SK-N-SH (cell line): ENCODE measurements around the gene E2F4. TPM values are rescaled to one million over a fixed set of nuclear protein-coding genes. Genes with fewer than 3 reads are reported as not detected.

ENCODE experiments used
- CTCF ChIA-PET: fragments of 300-600, 350-600 bp; formaldehyde crosslinking; extraction: SDS; loops from one replicate; lab custom pipeline; 2021; lab: Yijun Ruan, JAX
- POLR2A ChIA-PET: fragments of 350-600 bp; sonication (Branson Sonifier 250); formaldehyde crosslinking; extraction: SDS; loops from one replicate; lab custom pipeline; 2020; ENCODE audit warnings: antibody characterized with exemption, inconsistent platforms; lab: Yijun Ruan, JAX
- DNase-seq: peaks from one replicate; pipeline ENCODE4 v3.0.0; 2012
- H2AFZ ChIP-seq: fragments of 200-600 bp; sonication (generic); 2 replicates; pipeline ENCODE4 v1.8.1; 2016; ENCODE audit warnings: antibody characterized with exemption, mild to moderate bottlenecking, low read depth
- H3F3A ChIP-seq: fragments of 200-600 bp; sonication (generic); replicated peaks from 2 replicates; pipeline ENCODE3; 2016; ENCODE audit warnings: antibody characterized with exemption, mild to moderate bottlenecking; ENCODE audit not compliant: insufficient read depth
- H3K27ac ChIP-seq, 2 experiments: fragments of 200-500 bp in 1 of 2; fragments of 200-600 bp in 1 of 2; sonication (Bioruptor generic) in 1 of 2; sonication (generic), shearing (Covaris generic) in 1 of 2; 2 replicates each; pipeline versions ENCODE4 v1.5.1 to v1.6.1; 2014 to 2016; ENCODE audit warnings: low read depth in 2 of 2, inconsistent platforms in 1 of 2, low read length in 1 of 2, mild to moderate bottlenecking in 1 of 2, mixed read lengths in 1 of 2
- H3K27me3 ChIP-seq: fragments of 200-600 bp; sonication (generic), shearing (Covaris generic); 2 replicates; pipeline ENCODE4 v1.6.1; 2016; ENCODE audit warnings: mixed run types; ENCODE audit not compliant: insufficient read depth
- H3K36me3 ChIP-seq, 2 experiments: fragments of 200-500 bp in 1 of 2; fragments of 200-600 bp in 1 of 2; sonication (Bioruptor generic) in 1 of 2; sonication (generic) in 1 of 2; replicated peaks in 1 of 2; 2 replicates each; pipeline versions ENCODE3 to v1.5.1; 2014 to 2016; ENCODE audit warnings: low read length in 1 of 2, mild to moderate bottlenecking in 1 of 2; ENCODE audit not compliant: insufficient read depth in 2 of 2, control insufficient read depth in 1 of 2
- H3K4me1 ChIP-seq, 2 experiments: fragments of 200-500 bp in 1 of 2; fragments of 200-600 bp in 1 of 2; sonication (Bioruptor generic) in 1 of 2; sonication (generic), shearing (Covaris generic) in 1 of 2; 2 replicates each; pipeline versions ENCODE4 v1.5.1 to v1.6.1; 2014 to 2016; ENCODE audit warnings: low read depth in 1 of 2, low read length in 1 of 2, mixed run types in 1 of 2; ENCODE audit not compliant: insufficient read depth in 2 of 2, control insufficient read depth in 1 of 2
- H3K4me2 ChIP-seq: fragments of 200-600 bp; sonication (generic), shearing (Covaris generic); 2 replicates; pipeline ENCODE4 v1.6.1; 2017; ENCODE audit warnings: mixed run types
- H3K4me3 ChIP-seq, 2 experiments: fragments of 200-500 bp in 1 of 2; fragments of 200-600 bp in 1 of 2; sonication (Bioruptor generic) in 1 of 2; sonication (generic), shearing (Covaris generic) in 1 of 2; 2 replicates each; pipeline versions ENCODE4 v1.5.1 to v1.8.1; 2014 to 2016; ENCODE audit warnings: low read depth in 2 of 2, inconsistent platforms in 1 of 2, low read length in 1 of 2, mild to moderate bottlenecking in 1 of 2, mixed read lengths in 1 of 2, moderate library complexity in 1 of 2
- H3K79me2 ChIP-seq: fragments of 200-600 bp; sonication (generic); 2 replicates; pipeline ENCODE4 v1.8.1; 2017; ENCODE audit warnings: mild to moderate bottlenecking; ENCODE audit not compliant: insufficient read depth
- H3K9ac ChIP-seq: fragments of 200-600 bp; sonication (generic); 2 replicates; pipeline ENCODE4 v1.6.1; 2017; ENCODE audit warnings: mixed run types
- H3K9me2 ChIP-seq: fragments of 200-600 bp; sonication (generic); 2 replicates; pipeline ENCODE4 v1.6.1; 2017; ENCODE audit warnings: mixed run types
- H3K9me3 ChIP-seq: fragments of 200-600 bp; sonication (generic); 2 replicates; pipeline ENCODE4 v1.6.1; 2017; ENCODE audit warnings: mixed run types, mild to moderate bottlenecking, moderate library complexity
- H4K20me1 ChIP-seq: fragments of 200-600 bp; sonication (generic); 2 replicates; pipeline ENCODE4 v1.6.1; 2017; ENCODE audit warnings: mild to moderate bottlenecking, mixed run types; ENCODE audit not compliant: insufficient read depth
- EZH2phosphoT487 ChIP-seq: fragments of 200-600 bp; sonication (generic); IDR thresholded peaks from 2 replicates; pipeline ENCODE4 v1.6.1; 2017; ENCODE audit warnings: low read depth, mixed run types, mild to moderate bottlenecking, antibody characterized with exemption, moderate library complexity, borderline replicate concordance
- FOSL2 ChIP-seq: IDR thresholded peaks from 2 replicates; pipeline ENCODE4 v1.4.0; 2012; ENCODE audit warnings: low read depth, mild to moderate bottlenecking, moderate library complexity, borderline replicate concordance
- FOXJ3 ChIP-seq: sonication (generic); formaldehyde crosslinking; IDR thresholded peaks from 2 replicates; pipeline ENCODE4 v1.5.1; 2020; ENCODE audit warnings: mild to moderate bottlenecking, missing genetic modification reagents
- FOXM1 ChIP-seq: IDR thresholded peaks from 2 replicates; pipeline ENCODE4 v1.4.0; 2012; ENCODE audit warnings: low read depth, mild to moderate bottlenecking
- GABPA ChIP-seq: IDR thresholded peaks from 2 replicates; pipeline ENCODE4 v1.4.0; 2012; ENCODE audit warnings: low read depth, mild to moderate bottlenecking
- JUND ChIP-seq: IDR thresholded peaks from 2 replicates; pipeline ENCODE4 v1.4.0; 2012
- MXI1 ChIP-seq: IDR thresholded peaks from 2 replicates; pipeline ENCODE4 v1.6.1; 2012; ENCODE audit warnings: mild to moderate bottlenecking, low read depth, low read length, improper control_type of control experiment
- POLR2AphosphoS5 ChIP-seq: IDR thresholded peaks from 2 replicates; pipeline ENCODE4 v1.6.1; 2012; ENCODE audit warnings: low read depth, low read length
- RCOR1 ChIP-seq: fragments of 150-350 bp; IDR thresholded peaks from 2 replicates; pipeline ENCODE4 v1.6.1; 2017; ENCODE audit warnings: antibody characterized with exemption, low read length
- RXRA ChIP-seq: IDR thresholded peaks from 2 replicates; pipeline ENCODE4 v1.4.0; 2012; ENCODE audit warnings: low read depth, mild to moderate bottlenecking, borderline replicate concordance
- SIN3A ChIP-seq: IDR thresholded peaks from 2 replicates; pipeline ENCODE4 v1.6.1; 2012; ENCODE audit warnings: low read depth, mild to moderate bottlenecking, low read length, moderate library complexity, borderline replicate concordance
- SMC3 ChIP-seq: IDR thresholded peaks from 2 replicates; pipeline ENCODE4 v1.6.1; 2012; ENCODE audit warnings: low read depth, low read length, improper control_type of control experiment
- TAF1 ChIP-seq: IDR thresholded peaks from 2 replicates; pipeline ENCODE4 v1.6.1; 2012; ENCODE audit warnings: low read depth, mild to moderate bottlenecking, low read length, moderate library complexity, borderline replicate concordance
- WGBS: methylation state at CpG from one replicate; pipeline ENCODE4 v1.1.6; 2017; ENCODE audit warnings: low lambda C conversion rate; 5-methylcytosine and 5-hydroxymethylcytosine counted together
- polyA plus RNA-seq, 3 experiments: library from polyadenylated mRNA; depleted of rRNA; stranded (reverse); fragments of >200 nt; gene quantifications; 2 replicates each; pipeline ENCODE4 v1.2.3, GENCODE V29; 2012
- TF ChIP-seq, protein P1 (sequence below): IDR thresholded peaks from 2 replicates; pipeline ENCODE4 v1.4.0; 2012; ENCODE audit warnings: low read depth, borderline replicate concordance
- TF ChIP-seq, protein P2 (sequence below): IDR thresholded peaks from 2 replicates; pipeline ENCODE4 v1.6.1; 2012; ENCODE audit warnings: mild to moderate bottlenecking, low read depth, low read length, moderate library complexity

Gene E2F4
- polyA plus RNA-seq, 1 of the 3 experiments (the other 2 are of a cell fraction) = 168 TPM

DNA sequence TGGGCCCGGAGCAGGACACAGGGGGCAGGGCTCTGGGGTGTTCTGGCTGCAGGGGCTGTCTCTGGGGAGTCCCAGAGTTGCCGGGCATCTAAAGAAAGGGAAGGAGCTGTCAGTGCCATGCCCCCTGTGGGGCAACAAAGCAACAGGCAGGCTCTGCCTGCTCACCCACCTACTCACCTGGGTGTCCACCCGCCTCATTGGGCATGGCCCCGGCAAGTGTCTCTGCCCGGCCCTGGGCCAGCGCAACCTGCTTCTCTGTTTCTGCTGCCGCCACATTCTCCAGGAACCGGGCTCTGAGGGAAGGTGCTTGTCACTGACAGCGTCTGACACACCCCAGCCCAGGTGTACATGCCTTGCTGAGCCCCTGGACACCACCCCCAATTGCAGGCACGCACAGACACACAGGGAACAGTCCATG is 42.2 kb downstream of the E2F4 start:
- Histone ChIP-seq H3K9me3 (no peaks in the 10 kb centered on the region), H3K36me3 (peaks cover 48 to 72% of the 10 kb centered on the region in 2 experiments), H3K4me3 (no peak overlapping the region), H3F3A (peaks cover 46% of the 10 kb centered on the region)
- no peak for TF ChIP-seq FOXJ3
- no peak for TF ChIP-seq FOXM1
- TF ChIP-seq, protein P1, sequence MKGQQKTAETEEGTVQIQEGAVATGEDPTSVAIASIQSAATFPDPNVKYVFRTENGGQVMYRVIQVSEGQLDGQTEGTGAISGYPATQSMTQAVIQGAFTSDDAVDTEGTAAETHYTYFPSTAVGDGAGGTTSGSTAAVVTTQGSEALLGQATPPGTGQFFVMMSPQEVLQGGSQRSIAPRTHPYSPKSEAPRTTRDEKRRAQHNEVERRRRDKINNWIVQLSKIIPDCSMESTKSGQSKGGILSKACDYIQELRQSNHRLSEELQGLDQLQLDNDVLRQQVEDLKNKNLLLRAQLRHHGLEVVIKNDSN = no peak
- TF ChIP-seq SMC3 = no peak
- TF ChIP-seq RCOR1 = no peak
- TF ChIP-seq FOSL2 = no peak
- no peak for TF ChIP-seq TAF1
- TF ChIP-seq, all 33 proteins: peak for 0
- Histone ChIP-seq H3K4me2 (no peak overlapping the region), H3K9me2 (no peaks in the 10 kb centered on the region), H4K20me1 (no peaks in the 10 kb centered on the region), H3K27ac (no peak overlapping the region), H3K27me3 (no peaks in the 10 kb centered on the region), H3K9ac (no peak overlapping the region), H2AFZ (no peak overlapping the region), H3K79me2 (peaks cover 13% of the 10 kb centered on the region), H3K4me1 (no peaks in the 10 kb centered on the region)
- 92% methylated on average over 9 of the region's 10 CpGs for WGBS
- ChIA-PET POLR2A (no interaction called here), CTCF (interaction anchor here (2.5 kb wide), 1 partner anchor 12 kb away, joined by 7 read pairs; no protein-coding TSS in a partner anchor)
- DNase-seq = no peak

GRCh38 chr16:67235816-67236562 is 44.0 kb downstream of the E2F4 start:
- 89% methylated on average over 15 of the region's 17 CpGs for WGBS

More at GRCh38 chr16:67235816-67236562, 44.0 kb downstream of the E2F4 start:
- H3K27me3 ChIP-seq = no peaks in the 10 kb centered on the region
- POLR2A ChIA-PET = interaction anchor here (1.9 kb wide), 1 partner anchor 9 kb away, joined by 9 read pairs; the partner anchor contains the start of gene TMEM208
- H2AFZ ChIP-seq = no peak overlapping the region
- H3K4me3 ChIP-seq = no peak overlapping the region
- peaks cover 3 to 12% of the 10 kb centered on the region in 2 experiments; a peak in 3 of 4 replicates for H3K4me1 ChIP-seq
- H3F3A ChIP-seq = peaks cover 45% of the 10 kb centered on the region
- H3K36me3 ChIP-seq = peaks cover 51 to 59% of the 10 kb centered on the region in 2 experiments
- DNase-seq = no peak
- H3K9me2 ChIP-seq = no peaks in the 10 kb centered on the region
- H3K9ac ChIP-seq = no peak overlapping the region
- no peak overlapping the region for H3K4me2 ChIP-seq
- TF ChIP-seq EZH2phosphoT487 = no peak
- TF ChIP-seq, protein P2, sequence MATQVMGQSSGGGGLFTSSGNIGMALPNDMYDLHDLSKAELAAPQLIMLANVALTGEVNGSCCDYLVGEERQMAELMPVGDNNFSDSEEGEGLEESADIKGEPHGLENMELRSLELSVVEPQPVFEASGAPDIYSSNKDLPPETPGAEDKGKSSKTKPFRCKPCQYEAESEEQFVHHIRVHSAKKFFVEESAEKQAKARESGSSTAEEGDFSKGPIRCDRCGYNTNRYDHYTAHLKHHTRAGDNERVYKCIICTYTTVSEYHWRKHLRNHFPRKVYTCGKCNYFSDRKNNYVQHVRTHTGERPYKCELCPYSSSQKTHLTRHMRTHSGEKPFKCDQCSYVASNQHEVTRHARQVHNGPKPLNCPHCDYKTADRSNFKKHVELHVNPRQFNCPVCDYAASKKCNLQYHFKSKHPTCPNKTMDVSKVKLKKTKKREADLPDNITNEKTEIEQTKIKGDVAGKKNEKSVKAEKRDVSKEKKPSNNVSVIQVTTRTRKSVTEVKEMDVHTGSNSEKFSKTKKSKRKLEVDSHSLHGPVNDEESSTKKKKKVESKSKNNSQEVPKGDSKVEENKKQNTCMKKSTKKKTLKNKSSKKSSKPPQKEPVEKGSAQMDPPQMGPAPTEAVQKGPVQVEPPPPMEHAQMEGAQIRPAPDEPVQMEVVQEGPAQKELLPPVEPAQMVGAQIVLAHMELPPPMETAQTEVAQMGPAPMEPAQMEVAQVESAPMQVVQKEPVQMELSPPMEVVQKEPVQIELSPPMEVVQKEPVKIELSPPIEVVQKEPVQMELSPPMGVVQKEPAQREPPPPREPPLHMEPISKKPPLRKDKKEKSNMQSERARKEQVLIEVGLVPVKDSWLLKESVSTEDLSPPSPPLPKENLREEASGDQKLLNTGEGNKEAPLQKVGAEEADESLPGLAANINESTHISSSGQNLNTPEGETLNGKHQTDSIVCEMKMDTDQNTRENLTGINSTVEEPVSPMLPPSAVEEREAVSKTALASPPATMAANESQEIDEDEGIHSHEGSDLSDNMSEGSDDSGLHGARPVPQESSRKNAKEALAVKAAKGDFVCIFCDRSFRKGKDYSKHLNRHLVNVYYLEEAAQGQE = no peak
- TF ChIP-seq MXI1 = no peak
- TF ChIP-seq JUND = no peak
- TF ChIP-seq FOSL2 = no peak
- TF ChIP-seq POLR2AphosphoS5 = no peak
- TF ChIP-seq GABPA = no peak
- TF ChIP-seq RXRA = no peak
- TF ChIP-seq SIN3A = no peak
- TF ChIP-seq, all 33 proteins: peak for 0
- no peaks in the 10 kb centered on the region for H3K9me3 ChIP-seq
- peak overlapping the region in 1 of 2 experiments; percentile 27; a peak in 1 of 4 replicates for H3K27ac ChIP-seq
- peaks cover 29% of the 10 kb centered on the region for H3K79me2 ChIP-seq
- CTCF ChIA-PET = interaction anchor here (0.6 to 2.5 kb wide), 6 partner anchors 10 to 285 kb away, joined by 3 to 7 read pairs (median 4); no protein-coding TSS in a partner anchor
- H4K20me1 ChIP-seq = no peaks in the 10 kb centered on the region
